ENCODE measurements around the gene COL4A3.

Gene COL4A3

GRCh38 chr2:227326783-227327182, 162.4 kb downstream of the COL4A3 start:
- no peak for DNase-seq (ENCODE audit: low read depth)
- no peak for TF ChIP-seq CTCF (IDR thresholded peaks at IDR 0.05; ENCODE audit: low read depth, low read length, missing control alignments)
- H3K4me3 ChIP-seq (ENCODE audit: low read depth, low read length), result peak overlapping the region; percentile 69; the same call in 1 of the 2 replicates

- no peak for TF ChIP-seq CTCF (IDR thresholded peaks at IDR 0.05; ENCODE audit: low read depth, low read length, missing control alignments)
- DNase-seq (ENCODE audit: low read depth), result no peak
- H3K4me3 ChIP-seq (ENCODE audit: low read depth, low read length), result no peak overlapping the region
Measured at GRCh38 chr2:227335713-227336112, 171.3 kb downstream of the COL4A3 start.

- DNase-seq (ENCODE audit: low read depth), result no peak
- TF ChIP-seq CTCF (IDR thresholded peaks at IDR 0.05; ENCODE audit: low read depth, low read length, missing control alignments), result no peak
- no peak overlapping the region for H3K4me3 ChIP-seq (ENCODE audit: low read depth, low read length)
Measured at GRCh38 chr2:227337442-227337841, 173.0 kb downstream of the COL4A3 start.

- H3K4me3 ChIP-seq (ENCODE audit: low read depth, low read length), result no peak overlapping the region
- no peak for DNase-seq (ENCODE audit: low read depth)
- no peak for TF ChIP-seq CTCF (IDR thresholded peaks at IDR 0.05; ENCODE audit: low read depth, low read length, missing control alignments)
Measured at GRCh38 chr2:227339098-227339599, 174.7 kb downstream of the COL4A3 start.

GRCh38 chr2:227340106-227340505, 175.7 kb downstream of the COL4A3 start:
- no peak for DNase-seq (ENCODE audit: low read depth)
- no peak overlapping the region for H3K4me3 ChIP-seq (ENCODE audit: low read depth, low read length)
- no peak for TF ChIP-seq CTCF (IDR thresholded peaks at IDR 0.05; ENCODE audit: low read depth, low read length, missing control alignments)

GRCh38 chr2:227341553-227341952, 177.1 kb downstream of the COL4A3 start:
- no peak for TF ChIP-seq CTCF (IDR thresholded peaks at IDR 0.05; ENCODE audit: low read depth, low read length, missing control alignments)
- no peak for DNase-seq (ENCODE audit: low read depth)
- H3K4me3 ChIP-seq (ENCODE audit: low read depth, low read length), result no peak overlapping the region

GRCh38 chr2:227344231-227344630, 179.8 kb downstream of the COL4A3 start:
- no peak overlapping the region for H3K4me3 ChIP-seq (ENCODE audit: low read depth, low read length)
- TF ChIP-seq CTCF (IDR thresholded peaks at IDR 0.05; ENCODE audit: low read depth, low read length, missing control alignments), result no peak
- no peak for DNase-seq (ENCODE audit: low read depth)
